OCI-LY7 (cell line): ENCODE measurements around the gene ROBO1. TPM values are rescaled to one million over a fixed set of nuclear protein-coding genes. Genes with fewer than 3 reads are reported as not detected.

ENCODE experiments used
- BruUV-seq: library from RNA; stranded (reverse); fragments of 400-500 nt; replicated peaks from 2 replicates; lab custom pipeline; 2021; lab: Mats Ljungman, UMichigan
- CTCF ChIA-PET: fragments of 300-600 bp; sonication (Branson Sonifier 250); formaldehyde crosslinking; loops from one replicate; lab custom pipeline; 2022; ENCODE audit warnings: antibody characterized with exemption; ENCODE audit not compliant: unreplicated experiment; lab: Charles Lee
- POLR2A ChIA-PET: fragments of 300-600 bp; sonication (Branson Sonifier 250); formaldehyde crosslinking; loops from one replicate; lab custom pipeline; 2022; ENCODE audit warnings: antibody characterized with exemption; lab: Charles Lee
- DNase-seq: peaks from one replicate; pipeline ENCODE4 v3.0.0-alpha.2; 2015; ENCODE audit warnings: low spot score
- H2AFZ ChIP-seq: fragments of 200-600 bp; sonication (generic), shearing (Covaris generic); 2 replicates; pipeline ENCODE4 v1.6.1; 2014; ENCODE audit warnings: mild to moderate bottlenecking, antibody characterized with exemption, low read length, moderate library complexity
- H3K27ac ChIP-seq: fragments of 200-600 bp; sonication (generic); 2 replicates; pipeline ENCODE4 v1.5.1; 2014; ENCODE audit warnings: mixed run types, low read depth, mild to moderate bottlenecking, moderate library complexity, low read length, inconsistent platforms; ENCODE audit not compliant: poor library complexity, severe bottlenecking
- H3K36me3 ChIP-seq: fragments of 200-600 bp; sonication (generic); 2 replicates; pipeline ENCODE4 v1.6.1; 2014; ENCODE audit warnings: mild to moderate bottlenecking, antibody characterized with exemption, low read length, moderate library complexity, mixed read lengths; ENCODE audit not compliant: insufficient read depth
- H3K4me1 ChIP-seq: fragments of 200-600 bp; sonication (generic); 2 replicates; pipeline ENCODE4 v1.5.1; 2014; ENCODE audit warnings: mild to moderate bottlenecking, low read length; ENCODE audit not compliant: insufficient read depth, poor library complexity, severe bottlenecking
- H3K4me2 ChIP-seq: fragments of 200-600 bp; sonication (generic); 2 replicates; pipeline ENCODE4 v1.6.1; 2014; ENCODE audit warnings: mild to moderate bottlenecking, low read length
- H3K4me3 ChIP-seq: fragments of 200-600 bp; sonication (generic); 2 replicates; pipeline ENCODE4 v1.5.1; 2014; ENCODE audit warnings: mild to moderate bottlenecking, low read depth, low read length; ENCODE audit not compliant: poor library complexity, severe bottlenecking
- H3K79me2 ChIP-seq: fragments of 200-600 bp; sonication (generic); 2 replicates; pipeline ENCODE4 v1.6.1; 2016; ENCODE audit warnings: low read depth, mild to moderate bottlenecking, low read length, moderate library complexity, mixed read lengths; ENCODE audit not compliant: insufficient read depth
- H3K9me2 ChIP-seq: fragments of 200-600 bp; sonication (generic); 2 replicates; pipeline ENCODE4 v1.6.1; 2016; ENCODE audit warnings: mild to moderate bottlenecking, low read length, mixed read lengths; ENCODE audit not compliant: insufficient read depth
- H3K9me3 ChIP-seq: fragments of 200-600 bp; sonication (generic); 2 replicates; pipeline ENCODE4 v1.6.1; 2014; ENCODE audit warnings: mild to moderate bottlenecking, mixed run types, low read length, mixed read lengths
- H4K20me1 ChIP-seq: fragments of 200-600 bp; sonication (generic); 2 replicates; pipeline ENCODE4 v1.6.1; 2014; ENCODE audit warnings: mild to moderate bottlenecking, antibody characterized with exemption, low read length, moderate library complexity, mixed read lengths; ENCODE audit not compliant: insufficient read depth
- CTCF ChIP-seq: fragments of 200-600 bp; sonication (generic); conservative IDR thresholded peaks from 2 replicates; pipeline ENCODE4 v1.5.1; 2014; ENCODE audit warnings: mild to moderate bottlenecking, antibody characterized with exemption, low read length, moderate library complexity, mixed read lengths
- EZH2phosphoT487 ChIP-seq: fragments of 200-600 bp; sonication (generic); IDR thresholded peaks from 2 replicates; pipeline ENCODE4 v1.6.1; 2018; ENCODE audit warnings: low read depth, borderline replicate concordance, mild to moderate bottlenecking, mixed run types, antibody characterized with exemption, low read length, moderate library complexity, mixed read lengths
- intact Hi-C: fragments of 100-400 bp; cut with micrococcal nuclease; formaldehyde crosslinking; loops from one replicate; pipeline ENCODE4 v1.10.0; 2022; ENCODE audit not compliant: unreplicated experiment
- total RNA-seq, 2 experiments: library from RNA; depleted of rRNA in 1 of 2; stranded (reverse); fragments of >200 nt in 1 of 2; shearing (Covaris generic) in 1 of 2; gene quantifications; 2 replicates each; pipeline ENCODE4 v1.2.3, GENCODE V29; 2014 to 2022

Gene ROBO1
- total RNA-seq, 2 experiments from 2014 or later: not detected

- H3K4me2 ChIP-seq: no peak overlapping the region
- H3K27ac ChIP-seq: no peak overlapping the region
- no peaks in the 10 kb centered on the region for H3K9me2 ChIP-seq
- intact Hi-C loops: no loop called here
- no peaks in the 10 kb centered on the region for H3K4me1 ChIP-seq
- BruUV-seq: no TSS peak
- H3K4me3 ChIP-seq: no peak overlapping the region
- no peaks in the 10 kb centered on the region for H3K79me2 ChIP-seq
- TF ChIP-seq CTCF (no peak), EZH2phosphoT487 (no peak)
- no peak for DNase-seq
- POLR2A ChIA-PET: interaction anchor here (0.6 kb wide), 1 partner anchor 46 kb away, joined by 4 read pairs; no protein-coding TSS in a partner anchor
- CTCF ChIA-PET: no interaction called here
- H3K36me3 ChIP-seq: no peaks in the 10 kb centered on the region
- no peak overlapping the region for H2AFZ ChIP-seq
- no peaks in the 10 kb centered on the region for H4K20me1 ChIP-seq
- no peaks in the 10 kb centered on the region for H3K9me3 ChIP-seq
These were observed 720.2 kb downstream of the ROBO1 start for GRCh38 chr3:79047581-79047980.

GRCh38 chr3:79041621-79042020 is 726.2 kb downstream of the ROBO1 start:
- intact Hi-C loops: no loop called here
- DNase-seq: no peak
- H3K4me2 ChIP-seq: no peak overlapping the region
- no peaks in the 10 kb centered on the region for H3K36me3 ChIP-seq
- TF ChIP-seq CTCF (no peak), EZH2phosphoT487 (no peak)
- no peak overlapping the region for H3K4me3 ChIP-seq
- BruUV-seq: no TSS peak
- POLR2A ChIA-PET: interaction anchor here (0.7 kb wide), 1 partner anchor 565 kb away, joined by 3 read pairs; no protein-coding TSS in a partner anchor
- no peaks in the 10 kb centered on the region for H4K20me1 ChIP-seq
- no peaks in the 10 kb centered on the region for H3K9me3 ChIP-seq
- H3K9me2 ChIP-seq: no peaks in the 10 kb centered on the region
- no peak overlapping the region for H3K27ac ChIP-seq
- no peaks in the 10 kb centered on the region for H3K79me2 ChIP-seq
- H3K4me1 ChIP-seq: no peaks in the 10 kb centered on the region
- CTCF ChIA-PET: no interaction called here
- H2AFZ ChIP-seq: no peak overlapping the region

GRCh38 chr3:79040701-79041100 is 727.1 kb downstream of the ROBO1 start:
- Histone ChIP-seq H3K4me2 (no peak overlapping the region), H3K9me3 (no peaks in the 10 kb centered on the region), H3K9me2 (no peaks in the 10 kb centered on the region), H3K4me1 (no peaks in the 10 kb centered on the region), H3K4me3 (no peak overlapping the region), H2AFZ (no peak overlapping the region), H3K79me2 (no peaks in the 10 kb centered on the region), H3K36me3 (no peaks in the 10 kb centered on the region), H3K27ac (no peak overlapping the region), H4K20me1 (no peaks in the 10 kb centered on the region)
- POLR2A ChIA-PET: no interaction called here
- TF ChIP-seq CTCF (no peak), EZH2phosphoT487 (no peak)
- no TSS peak for BruUV-seq
- CTCF ChIA-PET: no interaction called here
- intact Hi-C loops: no loop called here
- DNase-seq: no peak
